ENCODE measurements around the gene CFAP68.

CFAP68 gene

GRCh38 chr11:111913031-111913861 is 33.9 kb downstream of the CFAP68 start:
- Histone ChIP-seq H3K4me3 (ENCODE audit: low read depth in 1 of 2, low read length in 1 of 2) (no peak overlapping the region), H3K27me3 (peaks cover 73% of the 10 kb centered on the region), H3K9me3 (no peaks in the 10 kb centered on the region), H3K4me1 (ENCODE audit: control insufficient read depth in 1 of 2, insufficient read depth in 1 of 2, low read depth in 1 of 2, low read length in 1 of 2) (no peaks in the 10 kb centered on the region), H3K27ac (no peak overlapping the region), H3K36me3 (no peaks in the 10 kb centered on the region)
- TF ChIP-seq CTCF (IDR thresholded peaks at IDR 0.05), result no peak

GRCh38 chr11:111913997-111914396 is 34.7 kb downstream of the CFAP68 start:
- no peak overlapping the region for H3K4me3 ChIP-seq (ENCODE audit: low read depth in 1 of 2, low read length in 1 of 2)
- TF ChIP-seq CTCF (IDR thresholded peaks at IDR 0.05), result no peak
- no peak overlapping the region for H3K27ac ChIP-seq
- H3K27me3 ChIP-seq, result peaks cover 73% of the 10 kb centered on the region
- no peaks in the 10 kb centered on the region for H3K36me3 ChIP-seq
- no peaks in the 10 kb centered on the region for H3K4me1 ChIP-seq (ENCODE audit: control insufficient read depth in 1 of 2, insufficient read depth in 1 of 2, low read depth in 1 of 2, low read length in 1 of 2)
- no peaks in the 10 kb centered on the region for H3K9me3 ChIP-seq

GRCh38 chr11:111916768-111917167 is 37.4 kb downstream of the CFAP68 start:
- H3K27me3 ChIP-seq, result peaks cover 48% of the 10 kb centered on the region
- no peaks in the 10 kb centered on the region for H3K4me1 ChIP-seq (ENCODE audit: control insufficient read depth in 1 of 2, insufficient read depth in 1 of 2, low read depth in 1 of 2, low read length in 1 of 2)
- no peak overlapping the region for H3K27ac ChIP-seq
- H3K9me3 ChIP-seq, result no peaks in the 10 kb centered on the region
- no peaks in the 10 kb centered on the region for H3K36me3 ChIP-seq
- no peak for TF ChIP-seq CTCF (IDR thresholded peaks at IDR 0.05)
- H3K4me3 ChIP-seq (ENCODE audit: low read depth in 1 of 2, low read length in 1 of 2), result no peak overlapping the region

- no peaks in the 10 kb centered on the region for H3K9me3 ChIP-seq
- peaks cover 43% of the 10 kb centered on the region for H3K27me3 ChIP-seq
- no peak overlapping the region for H3K27ac ChIP-seq
- TF ChIP-seq CTCF (IDR thresholded peaks at IDR 0.05), result no peak
- no peaks in the 10 kb centered on the region for H3K36me3 ChIP-seq
- H3K4me3 ChIP-seq (ENCODE audit: low read depth in 1 of 2, low read length in 1 of 2), result no peak overlapping the region
- no peaks in the 10 kb centered on the region for H3K4me1 ChIP-seq (ENCODE audit: control insufficient read depth in 1 of 2, insufficient read depth in 1 of 2, low read depth in 1 of 2, low read length in 1 of 2)
These were observed 38.0 kb downstream of the CFAP68 start for GRCh38 chr11:111917312-111917711.

- H3K36me3 ChIP-seq, result no peaks in the 10 kb centered on the region
- no peak overlapping the region for H3K4me3 ChIP-seq (ENCODE audit: low read depth in 1 of 2, low read length in 1 of 2)
- no peaks in the 10 kb centered on the region for H3K9me3 ChIP-seq
- no peaks in the 10 kb centered on the region for H3K4me1 ChIP-seq (ENCODE audit: control insufficient read depth in 1 of 2, insufficient read depth in 1 of 2, low read depth in 1 of 2, low read length in 1 of 2)
- H3K27me3 ChIP-seq, result peaks cover 38% of the 10 kb centered on the region
- TF ChIP-seq CTCF (IDR thresholded peaks at IDR 0.05), result no peak
- H3K27ac ChIP-seq, result no peak overlapping the region
These were observed 38.4 kb downstream of the CFAP68 start for GRCh38 chr11:111917788-111918187.

Measured in neutrophil (primary cell).